OCI-M2 (cell line): ENCODE measurements around the gene CD101.

Source experiments
- DNase-seq: peaks from one replicate; lab custom pipeline; 2025; ENCODE audit not compliant: unreplicated experiment; lab: John Stamatoyannopoulos, UW

CD101 gene

DNA sequence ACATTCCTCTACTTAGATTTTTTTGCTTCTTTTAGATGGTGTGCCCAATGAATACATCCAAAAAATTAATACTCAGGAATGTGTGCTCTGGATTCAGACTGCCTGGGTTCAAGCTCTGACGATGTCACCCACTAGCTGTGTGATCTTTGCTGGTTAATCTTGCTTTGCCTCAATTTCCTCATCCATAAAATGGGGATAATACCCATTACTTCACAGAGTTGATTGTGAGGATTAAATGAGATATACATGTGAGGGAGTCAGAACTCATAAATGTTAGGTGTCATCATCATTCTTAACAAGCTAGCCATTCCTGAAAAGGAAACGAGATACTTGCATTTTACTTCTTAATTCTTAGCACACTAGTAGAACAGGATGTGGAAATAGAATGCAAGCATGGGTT lies 45.7 kb downstream of the CD101 start:
- DNase-seq = no peak

DNA sequence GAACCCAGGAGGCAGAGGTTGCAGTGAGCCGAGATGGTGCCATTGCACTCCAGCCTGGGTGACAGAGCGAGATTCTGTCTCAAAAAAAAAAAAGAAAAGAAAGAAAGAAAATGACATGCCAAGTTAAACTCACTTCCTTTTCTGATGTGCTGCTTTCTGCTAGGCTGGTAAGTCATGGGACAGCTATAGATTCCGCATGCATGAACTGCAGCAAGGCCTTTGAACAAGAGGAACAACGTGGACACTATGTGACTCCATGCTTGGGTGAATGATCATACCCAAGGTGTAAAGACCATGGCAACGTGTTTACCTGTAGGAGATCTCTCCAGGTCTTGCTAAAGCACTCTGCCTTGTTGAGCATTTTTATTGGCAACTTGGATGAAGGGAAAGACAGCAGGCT lies 48.3 kb downstream of the CD101 start:
- DNase-seq = no peak

GRCh38 chr1:117051224-117052064 lies 49.9 kb downstream of the CD101 start:
- DNase-seq = no peak

DNA sequence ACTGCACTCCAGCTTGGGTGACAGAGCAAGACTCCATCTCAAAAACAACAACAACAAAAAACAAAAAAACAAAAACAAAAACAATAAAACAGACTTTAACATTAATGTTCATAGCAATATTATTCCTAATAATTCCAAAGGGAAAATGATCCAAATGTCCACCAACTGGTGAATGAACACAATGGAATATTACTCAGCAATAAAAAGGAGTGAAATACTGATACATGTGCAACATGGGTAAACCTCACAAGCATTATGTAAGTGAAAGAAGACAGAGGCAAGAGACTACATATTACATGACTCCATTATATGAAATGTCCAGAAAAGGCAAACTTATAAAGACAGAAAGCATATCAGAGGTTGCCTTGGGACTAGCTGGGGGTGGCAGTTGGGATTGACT lies 52.5 kb downstream of the CD101 start:
- no peak for DNase-seq

- DNase-seq = no peak
Observed at GRCh38 chr1:117058810-117059209, 57.2 kb downstream of the CD101 start.

GRCh38 chr1:117059334-117059677 lies 57.7 kb downstream of the CD101 start:
- DNase-seq = no peak

DNA sequence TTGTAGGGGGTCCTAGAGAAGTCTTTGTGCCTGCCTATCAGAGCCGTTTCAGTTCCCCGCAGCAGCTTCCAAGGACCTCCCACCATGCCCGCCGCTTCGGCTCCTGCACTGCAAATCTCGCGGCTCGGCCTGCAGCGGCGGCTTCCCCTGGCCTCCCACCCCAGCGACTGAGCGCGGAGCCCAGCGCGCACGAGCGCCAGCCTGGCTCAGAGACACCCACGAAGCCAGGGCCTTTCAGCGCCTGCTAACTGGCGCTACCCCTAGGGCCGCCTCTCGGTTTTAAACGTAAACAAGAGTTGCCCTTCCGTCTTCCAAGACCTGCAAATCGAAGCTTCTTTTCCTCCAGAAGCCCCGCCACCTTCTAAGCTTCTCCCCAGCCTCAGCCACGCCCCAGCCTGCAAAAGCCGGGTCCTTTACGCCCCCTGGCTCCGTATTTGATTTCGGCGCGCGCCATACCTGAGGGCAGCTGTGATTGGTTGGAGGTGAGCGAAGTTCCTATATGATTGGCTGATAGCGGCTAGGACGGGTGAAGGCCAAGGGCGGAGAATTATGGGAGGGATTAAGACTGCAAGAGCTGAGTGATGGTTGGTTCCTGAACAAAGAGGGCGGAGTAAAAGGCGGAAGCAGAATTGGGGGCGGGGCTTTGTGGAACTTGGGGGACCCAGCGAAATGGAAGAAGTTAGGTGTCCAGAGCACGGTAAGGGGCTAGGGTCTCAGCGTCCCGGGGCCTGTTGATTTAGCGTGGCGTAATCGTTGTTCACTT lies 58.3 kb downstream of the CD101 start, which contains the start of gene TTF2:
Gene TTF2, plus strand, starts transcription at position 649 of the 763 bp plus-strand sequence. Its CDS starts 21 bp downstream, at position 670.
- peak; percentile 75 for DNase-seq

- no peak for DNase-seq
Observed at GRCh38 chr1:117060441-117061317, 59.1 kb downstream of the CD101 start.

DNA sequence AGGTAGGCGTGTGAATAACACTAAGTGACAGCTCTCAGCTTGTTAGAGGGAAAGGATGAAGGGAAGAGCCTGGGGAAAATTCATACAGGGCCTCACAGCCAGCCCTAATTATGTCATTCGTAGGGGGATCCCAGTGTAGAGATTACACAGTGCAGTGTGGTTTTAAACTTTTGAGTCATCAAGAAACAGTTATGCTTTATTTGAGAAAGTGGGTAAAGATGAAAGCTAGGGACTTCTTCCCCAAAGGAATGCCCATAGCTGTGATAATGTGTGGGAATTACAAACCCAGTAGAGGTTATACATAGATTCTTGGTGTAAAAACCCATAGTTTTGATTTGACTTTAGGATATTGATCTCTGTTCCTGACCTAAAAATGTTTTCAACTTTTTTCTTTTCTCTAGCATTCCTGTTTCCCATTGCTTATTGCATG lies 60.4 kb downstream of the CD101 start:
- no peak for DNase-seq

- DNase-seq = no peak
Observed at GRCh38 chr1:117066367-117066766, 64.8 kb downstream of the CD101 start.

DNA sequence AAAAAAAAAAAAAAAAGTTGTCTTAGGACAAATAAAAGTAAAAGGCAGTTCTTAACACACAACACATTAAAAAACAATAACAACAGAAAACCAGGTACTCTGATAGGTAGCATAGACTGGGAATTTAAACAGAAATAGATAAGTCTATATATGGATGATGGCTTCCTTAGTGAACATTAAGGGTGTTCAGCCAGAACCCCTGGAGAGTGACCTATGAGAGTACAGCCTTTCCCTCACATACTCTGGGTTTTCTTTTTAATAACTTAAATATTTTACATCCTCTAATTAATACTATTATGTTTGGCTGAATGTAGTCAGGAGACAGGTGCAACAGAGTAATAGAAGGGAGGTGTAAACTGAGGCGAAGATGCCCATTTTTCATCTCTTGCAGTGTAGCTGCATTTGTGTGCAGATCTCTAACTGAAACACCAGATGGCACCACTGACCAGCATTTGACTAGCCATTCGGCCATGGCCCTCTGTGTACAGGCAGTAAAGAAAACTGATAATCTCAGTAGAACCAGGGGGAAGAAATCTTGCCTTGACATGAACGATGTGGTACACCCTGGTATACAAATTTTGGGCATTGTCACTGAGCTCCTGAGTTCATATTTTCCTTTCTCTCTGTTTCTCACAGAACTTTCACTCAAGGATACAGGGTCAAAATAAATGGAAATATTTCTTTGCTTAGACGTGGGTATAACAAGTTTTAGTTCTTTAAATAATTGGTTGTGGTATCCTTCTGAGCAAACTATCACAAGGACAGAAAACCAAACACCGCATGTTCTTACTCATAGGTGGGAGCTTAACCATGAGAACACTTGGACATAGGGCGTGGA lies 66.2 kb downstream of the CD101 start:
- DNase-seq = no peak

GRCh38 chr1:117068580-117068979 lies 67.0 kb downstream of the CD101 start:
- DNase-seq = no peak

DNA sequence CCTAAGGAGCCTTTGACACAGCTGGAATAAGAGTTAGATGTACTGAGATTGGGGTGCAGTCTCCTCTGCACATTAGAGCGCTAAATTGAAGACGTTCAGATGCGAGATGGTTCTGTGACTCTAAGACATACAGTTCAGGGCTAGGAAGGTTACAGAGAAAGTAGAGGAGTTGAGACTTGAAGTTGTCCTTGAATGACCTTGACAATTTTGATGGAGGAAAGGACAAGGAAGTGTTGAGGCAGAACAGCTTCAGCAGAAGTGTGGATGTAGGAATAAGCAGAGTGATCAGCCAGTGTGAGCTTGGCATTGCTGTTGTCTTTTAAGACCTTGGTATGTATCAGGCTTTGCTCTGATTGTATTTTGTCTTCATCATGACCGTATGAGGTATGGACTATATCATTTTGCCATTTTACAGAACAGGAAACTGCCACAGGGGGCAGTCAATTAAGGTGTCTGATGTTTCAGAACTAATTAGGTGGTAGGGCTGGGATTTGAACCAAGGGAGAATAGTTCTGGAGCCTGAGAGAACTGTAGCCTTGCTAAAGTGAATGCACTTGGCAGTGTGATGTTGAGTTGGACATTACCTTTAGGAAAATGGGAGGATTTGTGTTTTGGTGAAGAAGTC lies 67.8 kb downstream of the CD101 start:
- DNase-seq = no peak

GRCh38 chr1:117070124-117070523 lies 68.6 kb downstream of the CD101 start:
- no peak for DNase-seq

GRCh38 chr1:117076648-117077047 lies 75.1 kb downstream of the CD101 start:
- DNase-seq = no peak

DNA sequence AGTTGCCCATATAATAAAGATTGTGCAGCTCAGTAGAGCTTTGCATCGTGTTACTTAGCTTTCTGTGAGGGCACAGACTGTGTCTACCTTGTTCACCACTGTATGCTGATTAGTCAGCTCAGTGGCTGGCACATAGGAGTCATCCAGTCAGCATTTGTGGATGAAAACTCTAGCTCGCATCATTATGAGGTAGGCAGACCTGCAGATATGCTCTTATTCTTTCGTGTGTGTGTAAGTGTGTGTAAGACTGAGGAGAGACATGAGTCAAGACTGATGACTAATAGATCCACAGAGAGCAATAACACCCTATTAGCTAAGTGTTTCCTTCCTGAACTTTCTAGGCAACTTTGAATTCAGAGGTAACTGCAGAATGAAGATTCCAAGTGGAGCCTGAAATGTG lies 75.7 kb downstream of the CD101 start:
- no peak for DNase-seq

- no peak for DNase-seq
Observed at GRCh38 chr1:117079737-117080136, 78.2 kb downstream of the CD101 start.

DNA sequence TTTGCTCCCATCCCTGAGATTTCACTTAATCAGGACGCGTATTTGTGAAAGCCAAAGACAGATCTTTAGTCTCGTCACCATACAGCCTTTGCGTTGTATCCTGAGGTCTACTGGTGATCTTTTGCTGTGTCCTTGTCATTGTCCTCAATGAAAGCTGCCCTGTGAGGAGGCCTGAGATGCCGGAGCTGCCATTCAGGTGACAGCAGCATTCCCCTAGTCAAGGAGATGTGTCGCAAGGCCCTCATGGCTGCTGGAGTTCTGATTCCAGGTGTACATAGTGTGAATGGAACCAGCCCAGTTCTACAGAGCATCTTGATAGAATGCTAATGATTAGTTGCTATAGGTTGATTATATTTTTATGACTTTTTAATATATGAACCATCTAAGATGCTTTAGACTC lies 82.7 kb downstream of the CD101 start:
- no peak for DNase-seq
